GM21447 (cell line): ENCODE data around the gene DNHD1.

Experiments used
- ATAC-seq: cut with Tn5 transposase; IDR thresholded peaks from one replicate; pipeline ENCODE4 v1.9.1; 2021; ENCODE audit not compliant: unreplicated experiment

DNHD1 gene

DNA sequence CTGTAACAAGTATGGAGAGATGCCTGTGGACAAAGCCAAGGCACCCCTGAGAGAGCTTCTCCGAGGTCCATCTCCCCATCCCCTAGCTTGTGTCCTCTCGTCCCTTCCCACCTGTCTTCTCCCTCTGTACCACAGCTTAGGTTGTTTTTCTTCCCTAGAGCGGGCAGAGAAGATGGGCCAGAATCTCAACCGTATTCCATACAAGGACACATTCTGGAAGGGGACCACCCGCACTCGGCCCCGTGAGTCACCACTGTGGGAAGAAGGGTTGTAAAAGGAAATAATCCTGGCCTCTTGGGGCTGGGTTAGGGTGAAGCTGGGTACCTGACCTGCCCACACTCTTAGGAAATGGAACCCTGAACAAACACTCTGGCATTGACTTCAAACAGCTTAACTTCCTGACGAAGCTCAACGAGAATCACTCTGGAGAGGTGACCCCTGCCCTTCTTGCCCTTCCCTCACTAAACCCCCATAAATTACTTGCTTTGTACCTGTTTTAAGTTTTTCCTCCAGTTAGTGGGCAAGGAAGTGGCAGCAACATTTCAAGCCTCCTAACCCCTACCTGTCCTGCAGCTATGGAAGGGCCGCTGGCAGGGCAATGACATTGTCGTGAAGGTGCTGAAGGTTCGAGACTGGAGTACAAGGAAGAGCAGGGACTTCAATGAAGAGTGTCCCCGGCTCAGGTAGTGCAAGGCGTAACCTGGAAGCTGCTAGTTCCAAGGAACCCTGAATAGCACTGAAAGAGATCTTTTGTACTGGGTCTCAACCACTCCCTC, 111.8 kb downstream of the DNHD1 start:
- no peak for ATAC-seq

DNA sequence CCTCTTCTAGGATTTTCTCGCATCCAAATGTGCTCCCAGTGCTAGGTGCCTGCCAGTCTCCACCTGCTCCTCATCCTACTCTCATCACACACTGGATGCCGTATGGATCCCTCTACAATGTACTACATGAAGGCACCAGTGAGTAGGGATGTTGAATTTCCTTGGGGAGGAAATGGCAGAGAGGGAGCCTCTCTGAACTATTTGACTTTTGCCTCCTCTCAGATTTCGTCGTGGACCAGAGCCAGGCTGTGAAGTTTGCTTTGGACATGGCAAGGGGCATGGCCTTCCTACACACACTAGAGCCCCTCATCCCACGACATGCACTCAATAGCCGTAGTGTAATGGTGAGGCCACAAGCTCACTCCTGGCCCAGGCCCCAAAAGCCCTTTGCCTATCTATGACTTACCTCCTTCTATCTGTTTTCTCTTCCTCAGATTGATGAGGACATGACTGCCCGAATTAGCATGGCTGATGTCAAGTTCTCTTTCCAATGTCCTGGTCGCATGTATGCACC, 112.5 kb downstream of the DNHD1 start:
- ATAC-seq = no peak

- ATAC-seq = no peak
These were observed 113.5 kb downstream of the DNHD1 start for GRCh38 chr11:6610591-6610990.

DNA sequence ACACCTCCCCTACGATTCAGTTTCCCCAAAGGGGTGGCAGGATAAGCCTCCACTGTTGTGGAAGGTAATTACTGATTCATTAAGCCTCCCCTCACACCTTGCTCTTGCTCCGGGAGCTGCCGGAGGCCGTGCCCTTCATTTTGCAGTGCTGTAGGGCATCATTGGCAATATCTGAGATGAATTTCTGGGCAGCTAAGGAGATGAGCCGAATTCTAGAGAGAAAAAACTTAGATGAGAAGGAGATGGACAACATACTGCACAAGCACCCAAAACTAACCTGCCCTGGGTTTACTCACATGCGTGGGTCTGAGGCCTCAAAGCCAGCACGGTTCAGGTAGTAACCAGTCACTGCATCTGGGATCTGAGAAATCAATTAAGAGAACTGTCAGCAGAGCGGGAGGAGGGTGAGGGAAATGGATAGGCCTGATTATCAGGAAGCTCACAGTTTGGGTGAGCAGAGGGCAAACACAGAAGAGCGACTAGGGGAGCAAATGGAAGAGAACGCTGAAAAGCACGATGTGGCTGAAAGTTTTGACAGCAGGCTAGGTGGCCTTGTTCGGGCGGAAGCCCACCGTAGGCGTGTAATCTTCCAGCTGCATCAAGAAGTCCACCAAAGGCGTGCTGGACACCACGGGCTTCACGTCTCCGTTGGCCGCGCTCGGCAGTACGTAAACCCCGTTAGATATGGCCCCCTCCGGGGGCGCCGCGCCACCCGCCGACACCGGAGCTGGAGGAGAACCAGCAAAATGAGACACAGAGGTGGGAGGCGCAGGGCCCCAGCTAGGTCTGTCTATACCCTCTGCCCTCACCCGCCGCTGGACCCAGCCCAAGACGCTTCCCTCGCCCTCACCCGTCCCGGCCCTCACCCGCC, 114.2 kb downstream of the DNHD1 start:
- peak; percentile 5 for ATAC-seq

- peak; percentile 2 for ATAC-seq
These were observed 114.8 kb downstream of the DNHD1 start for GRCh38 chr11:6611963-6612212.

DNA sequence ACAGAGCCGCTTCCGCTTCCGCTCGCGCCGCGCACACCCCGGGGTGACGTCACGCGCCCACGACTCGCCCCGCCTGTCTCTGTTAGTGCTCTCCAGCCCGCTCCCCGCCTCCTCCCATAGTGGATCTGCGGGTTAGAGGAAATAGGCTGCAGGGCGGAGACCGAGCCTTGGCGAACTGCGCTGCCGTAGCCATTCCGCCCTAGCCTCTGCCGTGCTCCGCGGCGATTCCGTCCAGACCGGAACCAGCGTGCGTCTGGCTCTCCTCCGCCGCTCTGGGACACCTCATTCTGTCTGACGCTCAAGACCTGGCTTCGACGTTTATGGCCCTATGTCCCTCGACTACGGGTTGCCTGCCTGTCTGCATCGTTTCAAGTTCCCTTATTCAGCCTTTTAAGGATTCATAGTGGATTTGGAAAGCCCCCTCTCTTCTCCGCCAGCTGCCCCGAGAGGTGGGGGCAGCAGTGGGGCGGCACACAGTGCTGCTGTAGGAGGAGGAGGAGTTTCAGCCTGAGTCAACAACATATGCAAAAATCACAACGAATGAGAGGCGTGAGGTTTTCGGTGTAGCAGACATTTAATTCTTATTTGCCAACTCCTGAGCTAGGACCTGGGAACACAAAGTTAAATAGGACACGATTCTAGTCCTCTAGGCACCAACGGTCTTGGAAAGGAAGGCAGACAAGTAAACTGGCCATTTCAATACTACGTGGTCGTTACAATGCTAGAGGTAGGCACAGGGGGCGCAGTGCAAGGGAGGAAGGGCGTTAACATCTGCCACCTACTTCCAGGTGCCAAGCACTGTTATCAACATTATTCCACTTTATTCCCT, 115.3 kb downstream of the DNHD1 start, which contains the start of gene TAF10:
Gene TAF10 (minus strand): TSS at position 4 of the 829 bp plus-strand sequence. CDS start 27 bp downstream, outside the sequence.
- peak; percentile 88 for ATAC-seq

GRCh38 chr11:6613496-6613895, 116.4 kb downstream of the DNHD1 start:
- ATAC-seq = no peak

DNA sequence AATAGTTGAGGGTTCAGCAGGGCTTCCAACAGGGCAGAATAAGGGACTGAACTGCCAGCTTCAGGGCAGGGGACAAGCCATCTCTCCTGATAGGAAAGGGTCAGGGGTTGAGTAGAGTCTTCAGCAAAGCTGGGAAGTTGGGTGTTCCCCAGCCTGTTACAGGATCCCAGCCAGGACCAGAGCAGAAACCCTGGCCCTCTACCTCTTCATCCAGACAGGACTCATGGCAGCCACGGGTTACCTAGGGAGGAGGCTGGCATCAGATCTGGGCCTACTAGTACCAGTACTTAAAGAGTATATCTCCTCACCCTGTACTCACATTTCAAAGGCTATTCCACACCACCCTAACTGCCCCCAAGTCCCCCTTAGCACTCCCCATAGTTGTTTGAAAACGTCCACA, 117.4 kb downstream of the DNHD1 start:
- ATAC-seq = no peak

- no peak for ATAC-seq
These were observed 118.0 kb downstream of the DNHD1 start for GRCh38 chr11:6615046-6615445.

DNA sequence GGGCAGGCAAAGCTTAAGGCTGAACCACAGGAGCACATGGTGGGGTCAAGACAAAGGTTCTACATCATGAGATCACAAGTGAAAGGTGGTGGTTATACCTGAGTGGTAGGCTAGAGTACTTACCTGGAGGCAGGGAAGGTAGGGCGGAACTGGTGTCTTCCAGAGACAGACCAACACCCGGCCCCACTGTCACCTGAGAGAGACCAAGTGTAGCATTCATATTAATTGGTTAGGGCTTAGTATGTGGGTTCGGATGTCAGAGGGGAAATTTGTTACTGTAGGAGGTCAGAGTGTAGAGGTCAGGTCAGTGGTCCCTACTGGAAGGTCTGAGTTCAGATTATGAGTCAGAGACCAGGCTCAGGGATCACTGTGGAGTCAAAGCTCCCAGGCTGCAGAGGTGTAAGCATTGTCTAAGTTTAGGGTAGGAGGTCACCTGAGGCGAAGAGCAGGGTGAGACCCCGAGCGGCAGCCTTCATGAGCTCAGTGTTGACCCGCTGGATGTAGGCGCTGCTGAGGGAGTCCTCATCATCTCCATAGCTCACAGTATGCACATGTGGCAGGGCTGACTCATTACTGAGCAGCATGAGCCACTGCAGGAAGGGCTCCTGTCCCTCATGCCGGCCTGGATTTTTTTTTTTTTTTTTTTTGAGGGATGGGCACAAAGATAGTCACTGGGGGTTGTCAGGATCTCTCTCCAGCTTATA, 119.0 kb downstream of the DNHD1 start:
- no peak for ATAC-seq

GRCh38 chr11:6616596-6617250, 119.6 kb downstream of the DNHD1 start:
- ATAC-seq = no peak

- no peak for ATAC-seq
These were observed 120.3 kb downstream of the DNHD1 start for GRCh38 chr11:6617315-6617781.

- peak; percentile 22 for ATAC-seq
These were observed 121.3 kb downstream of the DNHD1 start for GRCh38 chr11:6618117-6619003.

DNA sequence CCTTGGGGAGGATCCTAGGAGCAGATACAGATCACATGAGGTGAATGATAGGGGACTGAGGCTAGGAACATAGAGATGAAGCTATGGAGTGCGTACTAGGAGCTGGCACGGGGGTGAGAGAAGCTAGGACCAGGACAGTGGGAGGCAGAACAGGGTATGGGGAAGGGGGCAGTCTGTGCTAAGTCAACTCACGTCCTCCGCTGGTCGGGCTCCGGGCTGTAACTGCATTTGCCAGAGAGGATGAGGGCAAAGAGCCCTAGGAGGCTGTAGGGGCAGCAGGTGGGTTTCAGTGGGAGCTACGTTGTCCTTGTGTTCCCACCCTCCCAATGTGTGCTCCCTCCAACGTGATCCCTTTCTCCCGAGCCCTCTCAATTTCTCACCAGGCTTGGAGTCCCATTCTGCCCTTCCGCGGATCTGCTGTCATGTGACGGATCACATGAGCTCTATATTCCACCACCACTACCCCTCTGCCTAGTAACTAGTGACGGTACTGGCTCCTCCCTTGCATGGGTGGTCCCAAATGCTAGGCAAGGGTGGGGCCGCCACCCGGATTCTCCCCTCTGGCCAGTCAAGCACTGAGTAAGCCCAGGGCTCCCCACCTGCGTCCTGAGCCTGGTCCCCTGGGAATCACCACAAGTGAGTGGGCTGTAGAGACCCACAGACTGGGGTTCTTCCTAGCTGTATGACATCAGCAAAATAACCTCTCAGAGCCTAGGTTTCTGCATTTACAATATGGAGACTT, 122.1 kb downstream of the DNHD1 start, which contains the start of gene TPP1:
Gene TPP1 (minus strand): TSS at position 419 of the 742 bp plus-strand sequence. CDS start 22 bp downstream, at position 397.
- peak; percentile 99 for ATAC-seq

DNA sequence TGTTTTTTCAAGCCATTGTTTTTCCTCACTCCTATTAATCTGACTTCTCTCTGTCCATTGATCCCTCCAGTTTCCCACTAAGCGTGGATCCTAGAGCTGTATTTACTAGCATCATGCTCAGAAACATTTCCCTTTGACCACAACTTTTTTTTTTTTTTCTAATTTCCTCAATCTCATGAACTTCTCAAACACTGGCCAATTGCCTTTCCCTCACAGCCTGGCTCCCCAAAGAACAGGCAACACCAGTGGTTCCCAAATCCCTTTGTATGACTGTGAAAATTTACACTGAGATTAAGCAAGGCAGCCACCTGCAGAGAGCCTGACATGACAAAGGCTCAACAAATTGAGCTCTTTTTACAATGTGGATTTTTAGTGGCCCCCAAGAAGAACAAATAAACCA, 123.6 kb downstream of the DNHD1 start:
- no peak for ATAC-seq
